ENCODE data around the gene KCNJ16.

Gene KCNJ16

GRCh38 chr17:70168044-70168976, 93.3 kb downstream of the KCNJ16 start:
- H3K4me3 ChIP-seq (replicated peaks; ENCODE audit: low read depth, low read length): peak overlapping the region; percentile 54
- DNase-seq (ENCODE audit: extremely low read depth, low read depth): peak; percentile 42
- TF ChIP-seq CTCF (IDR thresholded peaks at IDR 0.05; ENCODE audit: low read depth, low read length, missing control alignments): peak; percentile 69

GRCh38 chr17:70168977-70169708, 94.1 kb downstream of the KCNJ16 start, which contains the start of gene KCNJ2:
Gene KCNJ2, plus strand, starts transcription at chr17:70169532. Its CDS starts 5,508 bp downstream, at chr17:70175040.
- no peak for DNase-seq (ENCODE audit: extremely low read depth, low read depth)
- TF ChIP-seq CTCF (IDR thresholded peaks at IDR 0.05; ENCODE audit: low read depth, low read length, missing control alignments): no peak
- H3K4me3 ChIP-seq (replicated peaks; ENCODE audit: low read depth, low read length): peak within 1 kb of the TSS; percentile 54

- no peak for TF ChIP-seq CTCF (IDR thresholded peaks at IDR 0.05; ENCODE audit: low read depth, low read length, missing control alignments)
- H3K4me3 ChIP-seq (replicated peaks; ENCODE audit: low read depth, low read length): peak overlapping the region; percentile 54
- DNase-seq (ENCODE audit: extremely low read depth, low read depth): no peak
Measured at GRCh38 chr17:70169709-70170597, 94.9 kb downstream of the KCNJ16 start.

GRCh38 chr17:70171159-70171558, 96.1 kb downstream of the KCNJ16 start:
- TF ChIP-seq CTCF (IDR thresholded peaks at IDR 0.05; ENCODE audit: low read depth, low read length, missing control alignments): no peak
- no peak overlapping the region for H3K4me3 ChIP-seq (replicated peaks; ENCODE audit: low read depth, low read length)
- DNase-seq (ENCODE audit: extremely low read depth, low read depth): no peak

GRCh38 chr17:70172449-70172848, 97.4 kb downstream of the KCNJ16 start:
- no peak overlapping the region for H3K4me3 ChIP-seq (replicated peaks; ENCODE audit: low read depth, low read length)
- TF ChIP-seq CTCF (IDR thresholded peaks at IDR 0.05; ENCODE audit: low read depth, low read length, missing control alignments): no peak
- DNase-seq (ENCODE audit: extremely low read depth, low read depth): no peak

- DNase-seq (ENCODE audit: extremely low read depth, low read depth): no peak
- H3K4me3 ChIP-seq (replicated peaks; ENCODE audit: low read depth, low read length): no peak overlapping the region
Measured at GRCh38 chr17:70172923-70173322, 97.9 kb downstream of the KCNJ16 start.

More at GRCh38 chr17:70172923-70173322, 97.9 kb downstream of the KCNJ16 start:
- TF ChIP-seq CTCF (IDR thresholded peaks at IDR 0.05; ENCODE audit: low read depth, low read length, missing control alignments): no peak

Measured in HFF-Myc (cell line).